H1 (cell line): ENCODE data around the gene PBLD. TPM values are rescaled to one million over a fixed set of nuclear protein-coding genes. Genes with fewer than 3 reads are reported as not detected.

Experiments used
- CTCF ChIA-PET: fragments of 300-600 bp; sonication (Branson Sonifier 250); formaldehyde crosslinking; loops from one replicate; lab custom pipeline; 2021; ENCODE audit not compliant: partially characterized antibody; lab: Charles Lee
- POLR2A ChIA-PET: fragments of 300-600 bp; sonication (Branson Sonifier 250); formaldehyde crosslinking; loops from one replicate; lab custom pipeline; 2021; ENCODE audit warnings: inconsistent platforms; ENCODE audit not compliant: partially characterized antibody; lab: Charles Lee
- DNase-seq, 2 experiments: peaks; one replicate each; pipeline versions ENCODE4 v3.0.0 to v3.0.0-alpha.2; 2010 to 2022; ENCODE audit warnings: low spot score in 2 of 2, low read depth in 1 of 2, mixed read lengths in 1 of 2
- FAIRE-seq: peaks from 2 replicates; lab custom pipeline; 2011; peaks lifted over from hg19 to GRCh38; lab: Jason Lieb, UNC
- H2AFZ ChIP-seq: 2 replicates; pipeline ENCODE4 v1.8.1; 2012; ENCODE audit warnings: low read length, inconsistent platforms
- H2AK5ac ChIP-seq: 2 replicates; pipeline ENCODE4 v1.6.1; 2013; ENCODE audit warnings: low read depth, low read length
- H2BK120ac ChIP-seq: replicated peaks from 2 replicates; pipeline ENCODE3; 2013; ENCODE audit warnings: low read depth, low read length, inconsistent platforms
- H2BK12ac ChIP-seq: 2 replicates; pipeline ENCODE4 v1.6.1; 2013; ENCODE audit warnings: low read depth, low read length
- H2BK15ac ChIP-seq: 2 replicates; pipeline ENCODE4 v1.6.1; 2013; ENCODE audit warnings: low read length
- H2BK20ac ChIP-seq: 2 replicates; pipeline ENCODE4 v1.6.1; 2013; ENCODE audit warnings: low read length
- H2BK5ac ChIP-seq: 2 replicates; pipeline ENCODE4 v1.6.1; 2013; ENCODE audit warnings: low read depth, low read length
- H3K14ac ChIP-seq: 2 replicates; pipeline ENCODE4 v1.6.1; 2013; ENCODE audit warnings: inconsistent platforms; ENCODE audit not compliant: insufficient read length
- H3K18ac ChIP-seq: 2 replicates; pipeline ENCODE4 v1.6.1; 2013; ENCODE audit warnings: low read length; ENCODE audit errors: extremely low read depth
- H3K23ac ChIP-seq: 2 replicates; pipeline ENCODE4 v1.6.1; 2013; ENCODE audit warnings: inconsistent platforms; ENCODE audit not compliant: insufficient read length
- H3K23me2 ChIP-seq: 2 replicates; pipeline ENCODE4 v1.6.1; 2013; ENCODE audit warnings: low read depth, low read length
- H3K27ac ChIP-seq: 2 replicates; pipeline ENCODE4 v1.6.1; 2011; ENCODE audit warnings: low read depth, low read length, inconsistent platforms
- H3K27me3 ChIP-seq, 4 experiments: replicated peaks in 1 of 4; 1 replicate in 1 of 4; 2 replicates in 3 of 4; pipeline versions ENCODE4 v1.6.1 to v1.8.1; 2011 to 2013; ENCODE audit warnings: low read length in 3 of 4, mild to moderate bottlenecking in 3 of 4, inconsistent platforms in 2 of 4, mixed read lengths in 2 of 4, moderate library complexity in 1 of 4; ENCODE audit not compliant: control insufficient read depth in 3 of 4, insufficient read depth in 3 of 4; ENCODE audit errors: extremely low read depth in 1 of 4
- H3K36me3 ChIP-seq, 4 experiments: 2 replicates each; pipeline versions ENCODE4 v1.6.1 to v1.8.1; 2011 to 2013; ENCODE audit warnings: mild to moderate bottlenecking in 4 of 4, low read length in 3 of 4, moderate library complexity in 2 of 4, control low read depth in 1 of 4, inconsistent platforms in 1 of 4; ENCODE audit not compliant: insufficient read depth in 4 of 4, control insufficient read depth in 2 of 4
- H3K4ac ChIP-seq: replicated peaks from 2 replicates; pipeline ENCODE3; 2013; ENCODE audit warnings: low read length, low read depth, mixed read lengths, inconsistent platforms; ENCODE audit not compliant: insufficient read length
- H3K4me1 ChIP-seq, 4 experiments: replicated peaks in 1 of 4; 1 replicate in 1 of 4; 2 replicates in 3 of 4; pipeline versions ENCODE4 v1.6.1 to v1.8.1; 2011 to 2013; ENCODE audit warnings: low read length in 3 of 4, inconsistent platforms in 2 of 4, mixed read lengths in 1 of 4; ENCODE audit not compliant: insufficient read depth in 4 of 4, control insufficient read depth in 3 of 4
- H3K4me2 ChIP-seq, 2 experiments: 2 replicates each; pipeline versions ENCODE4 v1.6.1 to v1.8.1; 2011 to 2013; ENCODE audit warnings: low read depth in 2 of 2, low read length in 2 of 2, control low read depth in 1 of 2, inconsistent platforms in 1 of 2, mild to moderate bottlenecking in 1 of 2; ENCODE audit not compliant: insufficient read depth in 1 of 2
- H3K4me3 ChIP-seq, 4 experiments: fragments of 200-600, 300-600 bp in 1 of 4; sonication (generic), shearing (Covaris generic), sonication (Bioruptor Twin) in 1 of 4; 2 replicates each; pipeline versions ENCODE4 v1.5.1 to v1.8.1; 2011 to 2016; ENCODE audit warnings: low read length in 4 of 4, low read depth in 3 of 4, control low read depth in 2 of 4, inconsistent platforms in 2 of 4, mild to moderate bottlenecking in 2 of 4, mixed read lengths in 1 of 4, moderate library complexity in 1 of 4; ENCODE audit not compliant: insufficient read depth in 2 of 4; ENCODE audit errors: extremely low read depth in 1 of 4
- H3K56ac ChIP-seq: replicated peaks from 2 replicates; pipeline ENCODE3; 2013; ENCODE audit warnings: low read depth, mild to moderate bottlenecking, mixed read lengths, low read length, inconsistent platforms; ENCODE audit not compliant: insufficient read length
- H3K79me1 ChIP-seq: 2 replicates; pipeline ENCODE4 v1.6.1; 2013; ENCODE audit warnings: low read depth, low read length, control low read depth
- H3K79me2 ChIP-seq, 2 experiments: 2 replicates each; pipeline versions ENCODE4 v1.6.1 to v1.8.1; 2012 to 2013; ENCODE audit warnings: low read length in 2 of 2, mild to moderate bottlenecking in 2 of 2, inconsistent platforms in 1 of 2; ENCODE audit not compliant: insufficient read depth in 2 of 2, control insufficient read depth in 1 of 2
- H3K9ac ChIP-seq, 4 experiments: replicated peaks in 1 of 4; 1 replicate in 1 of 4; 2 replicates in 3 of 4; pipeline versions ENCODE4 v1.6.1 to v1.8.1; 2011 to 2013; ENCODE audit warnings: low read depth in 3 of 4, low read length in 3 of 4, control low read depth in 2 of 4, mild to moderate bottlenecking in 2 of 4, moderate library complexity in 2 of 4, inconsistent platforms in 1 of 4; ENCODE audit errors: extremely low read depth in 1 of 4
- H3K9me3 ChIP-seq, 2 experiments: 2 replicates each; pipeline versions ENCODE4 v1.6.1 to v1.8.1; 2012 to 2013; ENCODE audit warnings: mild to moderate bottlenecking in 2 of 2, moderate library complexity in 2 of 2, control low read depth in 1 of 2, inconsistent platforms in 1 of 2, low read depth in 1 of 2, low read length in 1 of 2, mixed read lengths in 1 of 2; ENCODE audit not compliant: insufficient read depth in 2 of 2
- H4K20me1 ChIP-seq, 2 experiments: replicated peaks in 1 of 2; 2 replicates each; pipeline versions ENCODE3 to v1.8.1; 2011 to 2013; ENCODE audit warnings: inconsistent platforms in 2 of 2, low read length in 2 of 2, mild to moderate bottlenecking in 1 of 2; ENCODE audit not compliant: insufficient read depth in 2 of 2, control insufficient read depth in 1 of 2
- H4K5ac ChIP-seq: 2 replicates; pipeline ENCODE4 v1.6.1; 2013; ENCODE audit warnings: low read length, low read depth, mixed read lengths, inconsistent platforms; ENCODE audit not compliant: insufficient read length
- H4K8ac ChIP-seq: 2 replicates; pipeline ENCODE4 v1.8.0; 2013; ENCODE audit warnings: mild to moderate bottlenecking, moderate library complexity, low read length, inconsistent platforms; ENCODE audit not compliant: insufficient read depth; ENCODE audit errors: extremely low read depth
- H4K91ac ChIP-seq: replicated peaks from 2 replicates; pipeline ENCODE3; 2013; ENCODE audit warnings: low read length, mixed read lengths, inconsistent platforms; ENCODE audit not compliant: insufficient read length
- RNF2 ChIP-seq: fragments of 200-900, 300-1000 bp; sonication (generic); IDR thresholded peaks from 2 replicates; pipeline ENCODE4 v1.7.1; 2016; ENCODE audit warnings: borderline replicate concordance, low read depth, mild to moderate bottlenecking, antibody characterized with exemption, low read length; ENCODE audit not compliant: poor library complexity, severe bottlenecking; ENCODE audit errors: missing control alignments
- WGBS, 2 experiments: shearing (Covaris generic) in 1 of 2; methylation state at CpG; one replicate each; pipeline versions ENCODE4 v1.1.6 to v1.1.7; 2013 to 2015; ENCODE audit warnings: low lambda C conversion rate in 2 of 2, mixed read lengths in 2 of 2, inconsistent platforms in 1 of 2, low coverage in 1 of 2, missing lambda C conversion rate in 1 of 2; ENCODE audit not compliant: insufficient replicate concordance in 2 of 2, insufficient coverage in 1 of 2, insufficient read length in 1 of 2; ENCODE audit errors: extremely low coverage in 1 of 2, missing lambda C conversion rate in 1 of 2; 5-methylcytosine and 5-hydroxymethylcytosine counted together
- polyA plus RNA-seq, 7 experiments: library from polyadenylated mRNA; depleted of rRNA in 3 of 7; stranded (reverse) in 5 of 7; unstranded in 2 of 7; fragments of >200 nt in 5 of 7; fragments of 200-250 nt in 2 of 7; gene quantifications; 1 replicate in 5 of 7; 2 replicates in 1 of 7; 4 replicates in 1 of 7; pipeline versions ENCODE4 v1.2.1 to v1.2.3, GENCODE V29; 2011 to 2013; ENCODE audit warnings: missing spikeins in 2 of 7, mixed read lengths in 2 of 7
- total RNA-seq: library from RNA; stranded (reverse); fragmentation: NEBNext Ultra II Directional; extraction: Animal tissue kit (Norgen Biotek cat#: 25700); gene quantifications from 2 replicates; pipeline ENCODE4 v1.2.1, GENCODE V29; 2021

Gene PBLD
- total and polyA plus RNA-seq, 2 of the 8 experiments (the other 6 are each of a cell fraction or from before 2014, with no cell fraction given): 0.56 to 2.0 TPM

DNA sequence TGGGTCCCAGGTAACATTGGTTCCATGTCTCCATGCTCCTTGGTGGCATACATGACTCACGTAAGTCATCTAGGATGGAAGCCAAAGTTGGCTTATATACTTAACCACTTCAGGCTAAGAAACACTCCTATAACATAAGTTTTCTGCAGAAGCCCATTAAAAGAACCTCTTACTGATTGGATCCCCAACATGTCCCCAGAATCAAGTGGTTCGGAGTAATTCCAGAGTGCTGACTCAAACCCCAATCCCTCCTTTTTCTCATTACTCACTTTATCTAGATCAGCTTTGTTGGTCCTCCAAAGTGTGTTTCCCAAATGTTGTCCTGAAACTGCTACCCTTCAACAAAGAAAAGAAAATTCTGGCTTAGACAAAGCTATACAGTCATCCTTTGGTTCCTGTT, 90.7 kb downstream of the PBLD start:
- Histone ChIP-seq H2AFZ (no peak overlapping the region), H3K79me2 (no peaks in the 10 kb centered on the region), H3K27me3 (no peaks in the 10 kb centered on the region), H3K23ac (no peak overlapping the region), H4K91ac (no peak overlapping the region), H4K8ac (no peak overlapping the region), H2BK15ac (no peak overlapping the region), H4K5ac (no peak overlapping the region), H3K14ac (no peak overlapping the region), H3K79me1 (no peaks in the 10 kb centered on the region; the same call in 1 of the 2 replicates), H3K4me1 (no peaks in the 10 kb centered on the region), H2BK5ac (no peak overlapping the region), H3K27ac (no peak overlapping the region), H3K56ac (no peak overlapping the region), H3K18ac (no peak overlapping the region), H3K4ac (no peak overlapping the region), H2BK12ac (no peak overlapping the region), H2BK120ac (no peak overlapping the region), H2AK5ac (no peak overlapping the region), H2BK20ac (no peak overlapping the region), H3K36me3 (no peaks in the 10 kb centered on the region), H3K4me3 (no peak overlapping the region), H3K9ac (no peak overlapping the region), H4K20me1 (no peaks in the 10 kb centered on the region), H3K4me2 (no peak overlapping the region), H3K23me2 (no peaks in the 10 kb centered on the region), H3K9me3 (no peaks in the 10 kb centered on the region)
- DNase-seq (no peak), FAIRE-seq (no peak)
- no peak for TF ChIP-seq RNF2
- WGBS, 2 experiments: 95% methylated on average over 2 of the region's 2 CpGs; no CpG with 5 or more reads in 1 of the 2 experiments
- CTCF ChIA-PET: no interaction called here
- POLR2A ChIA-PET: interaction anchor here (1.1 kb wide), 1 partner anchor 11 kb away, joined by 4 read pairs; no protein-coding TSS in a partner anchor
